ENCODE results near the gene BRSK2. TPM values are rescaled to one million over a fixed set of nuclear protein-coding genes. Genes with fewer than 3 reads are reported as not detected.

Gene BRSK2
- total RNA-seq, 1 experiment from 2014 or later: 1.2 TPM

GRCh38 chr11:1453611-1454034, 63.9 kb downstream of the BRSK2 start:
- H4K20me1 ChIP-seq (ENCODE audit: low read length): no peaks in the 10 kb centered on the region
- no peak overlapping the region for H3K27ac ChIP-seq (ENCODE audit: low read length)
- H3K79me2 ChIP-seq (ENCODE audit: low read length): no peaks in the 10 kb centered on the region
- ChIA-PET POLR2A (ENCODE audit: unreplicated experiment) (no interaction called here), CTCF (no interaction called here)
- H3K9ac ChIP-seq (ENCODE audit: low read length): no peak overlapping the region
- H3K9me2 ChIP-seq (replicated peaks; ENCODE audit: low read length): no peaks in the 10 kb centered on the region
- TF ChIP-seq EZH2 (IDR thresholded peaks at IDR 0.05; ENCODE audit: low read length, unreplicated experiment) (no peak), EZH2phosphoT487 (IDR thresholded peaks at IDR 0.05; ENCODE audit: borderline replicate concordance, low read length) (no peak)
- TF ChIP-seq, protein P1, sequence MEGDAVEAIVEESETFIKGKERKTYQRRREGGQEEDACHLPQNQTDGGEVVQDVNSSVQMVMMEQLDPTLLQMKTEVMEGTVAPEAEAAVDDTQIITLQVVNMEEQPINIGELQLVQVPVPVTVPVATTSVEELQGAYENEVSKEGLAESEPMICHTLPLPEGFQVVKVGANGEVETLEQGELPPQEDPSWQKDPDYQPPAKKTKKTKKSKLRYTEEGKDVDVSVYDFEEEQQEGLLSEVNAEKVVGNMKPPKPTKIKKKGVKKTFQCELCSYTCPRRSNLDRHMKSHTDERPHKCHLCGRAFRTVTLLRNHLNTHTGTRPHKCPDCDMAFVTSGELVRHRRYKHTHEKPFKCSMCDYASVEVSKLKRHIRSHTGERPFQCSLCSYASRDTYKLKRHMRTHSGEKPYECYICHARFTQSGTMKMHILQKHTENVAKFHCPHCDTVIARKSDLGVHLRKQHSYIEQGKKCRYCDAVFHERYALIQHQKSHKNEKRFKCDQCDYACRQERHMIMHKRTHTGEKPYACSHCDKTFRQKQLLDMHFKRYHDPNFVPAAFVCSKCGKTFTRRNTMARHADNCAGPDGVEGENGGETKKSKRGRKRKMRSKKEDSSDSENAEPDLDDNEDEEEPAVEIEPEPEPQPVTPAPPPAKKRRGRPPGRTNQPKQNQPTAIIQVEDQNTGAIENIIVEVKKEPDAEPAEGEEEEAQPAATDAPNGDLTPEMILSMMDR (conservative IDR thresholded peaks at IDR 0.05; ENCODE audit: low read depth, low read length): peak; percentile 25; the same call in 1 of the 2 replicates
- no peaks in the 10 kb centered on the region for H3K9me3 ChIP-seq (ENCODE audit: low read length)
- intact Hi-C loops (cut with micrococcal nuclease): no loop called here
- H3K36me3 ChIP-seq (ENCODE audit: low read depth, low read length): no peaks in the 10 kb centered on the region
- no peak overlapping the region for H2AFZ ChIP-seq (ENCODE audit: low read length)
- H3K27me3 ChIP-seq (ENCODE audit: low read length): no peaks in the 10 kb centered on the region
- H3K4me1 ChIP-seq (ENCODE audit: insufficient read depth, low read length): peaks cover 10% of the 10 kb centered on the region; the same call in 1 of the 2 replicates
- DNase-seq (peak; percentile 23), ATAC-seq (peak; percentile 25)
- H3K4me2 ChIP-seq (ENCODE audit: low read length): no peak overlapping the region
- H3F3A ChIP-seq (ENCODE audit: low read length, unreplicated experiment): no peaks in the 10 kb centered on the region
- no peak overlapping the region for H3K4me3 ChIP-seq (ENCODE audit: low read length)
- BruUV-seq (replicated peaks): no TSS peak

GRCh38 chr11:1454576-1454975, 64.8 kb downstream of the BRSK2 start:
- intact Hi-C loops (cut with micrococcal nuclease): no loop called here
- Histone ChIP-seq H4K20me1 (ENCODE audit: low read length) (no peaks in the 10 kb centered on the region), H3K4me2 (ENCODE audit: low read length) (no peak overlapping the region), H3K9me3 (ENCODE audit: low read length) (no peaks in the 10 kb centered on the region), H3K27ac (ENCODE audit: low read length) (no peak overlapping the region), H3F3A (ENCODE audit: low read length, unreplicated experiment) (no peaks in the 10 kb centered on the region), H3K9ac (ENCODE audit: low read length) (no peak overlapping the region), H3K36me3 (ENCODE audit: low read depth, low read length) (no peaks in the 10 kb centered on the region), H3K4me3 (ENCODE audit: low read length) (no peak overlapping the region), H3K79me2 (ENCODE audit: low read length) (no peaks in the 10 kb centered on the region), H2AFZ (ENCODE audit: low read length) (no peak overlapping the region), H3K27me3 (ENCODE audit: low read length) (no peaks in the 10 kb centered on the region), H3K4me1 (ENCODE audit: insufficient read depth, low read length) (peaks cover 10% of the 10 kb centered on the region; the same call in 1 of the 2 replicates), H3K9me2 (replicated peaks; ENCODE audit: low read length) (no peaks in the 10 kb centered on the region)
- no TSS peak for BruUV-seq (replicated peaks)
- no peak for DNase-seq
- TF ChIP-seq EZH2 (IDR thresholded peaks at IDR 0.05; ENCODE audit: low read length, unreplicated experiment): no peak
- TF ChIP-seq, protein P1 (conservative IDR thresholded peaks at IDR 0.05; ENCODE audit: low read depth, low read length): no peak
- TF ChIP-seq EZH2phosphoT487 (IDR thresholded peaks at IDR 0.05; ENCODE audit: borderline replicate concordance, low read length): no peak
- CTCF ChIA-PET: no interaction called here
- ATAC-seq: no peak
- POLR2A ChIA-PET (ENCODE audit: unreplicated experiment): no interaction called here

DNA sequence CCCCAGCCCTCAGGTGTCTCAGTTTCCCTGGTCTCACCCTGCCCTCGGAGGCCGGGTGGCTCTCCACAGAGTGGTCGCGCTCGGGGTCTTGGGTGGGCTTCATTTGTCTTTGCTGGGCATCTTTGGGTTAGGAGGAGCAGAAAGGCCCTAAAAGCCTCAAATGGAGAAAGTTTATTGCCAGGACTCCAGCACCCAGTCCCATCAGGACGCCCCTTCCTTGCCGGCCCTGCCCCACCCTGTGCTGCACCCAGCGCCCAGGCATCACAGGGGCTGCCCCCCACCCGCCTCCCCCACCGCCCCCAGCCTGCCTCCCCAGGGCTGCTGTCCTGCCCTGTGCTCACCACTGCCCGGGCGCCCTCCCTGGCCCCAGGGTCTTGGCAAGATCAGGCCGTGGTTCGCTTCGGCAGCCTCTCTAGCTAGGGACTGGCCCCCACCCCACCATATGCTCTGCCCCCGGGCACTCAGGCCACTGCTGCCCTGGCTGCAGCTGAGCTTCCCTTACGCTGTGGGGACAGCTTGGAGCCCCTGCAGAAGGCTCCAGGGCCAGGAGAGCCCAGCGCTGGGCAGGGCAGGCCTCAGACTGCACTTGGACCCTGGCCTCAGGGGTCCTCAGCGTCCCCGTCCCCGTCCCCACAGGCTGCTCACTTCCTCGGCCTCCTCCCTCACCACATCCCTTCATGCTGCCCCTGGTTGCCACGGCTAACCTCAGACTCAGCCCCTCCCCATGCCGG, 65.5 kb downstream of the BRSK2 start:
- Histone ChIP-seq H3K27me3 (ENCODE audit: low read length) (no peaks in the 10 kb centered on the region), H3K27ac (ENCODE audit: low read length) (no peak overlapping the region), H3K36me3 (ENCODE audit: low read depth, low read length) (no peaks in the 10 kb centered on the region), H3K4me1 (ENCODE audit: insufficient read depth, low read length) (peaks cover 7% of the 10 kb centered on the region; the same call in 1 of the 2 replicates), H4K20me1 (ENCODE audit: low read length) (no peaks in the 10 kb centered on the region), H2AFZ (ENCODE audit: low read length) (no peak overlapping the region), H3K4me2 (ENCODE audit: low read length) (no peak overlapping the region), H3K9ac (ENCODE audit: low read length) (no peak overlapping the region), H3F3A (ENCODE audit: low read length, unreplicated experiment) (no peaks in the 10 kb centered on the region), H3K79me2 (ENCODE audit: low read length) (no peaks in the 10 kb centered on the region), H3K4me3 (ENCODE audit: low read length) (no peak overlapping the region), H3K9me3 (ENCODE audit: low read length) (no peaks in the 10 kb centered on the region), H3K9me2 (replicated peaks; ENCODE audit: low read length) (no peaks in the 10 kb centered on the region)
- POLR2A ChIA-PET (ENCODE audit: unreplicated experiment): no interaction called here
- intact Hi-C loops (cut with micrococcal nuclease): no loop called here
- ATAC-seq (no peak), DNase-seq (no peak)
- CTCF ChIA-PET: no interaction called here
- no peak for TF ChIP-seq EZH2 (IDR thresholded peaks at IDR 0.05; ENCODE audit: low read length, unreplicated experiment)
- BruUV-seq (replicated peaks): no TSS peak
